ENCODE data around the gene TRIM15.

Gene TRIM15

DNA sequence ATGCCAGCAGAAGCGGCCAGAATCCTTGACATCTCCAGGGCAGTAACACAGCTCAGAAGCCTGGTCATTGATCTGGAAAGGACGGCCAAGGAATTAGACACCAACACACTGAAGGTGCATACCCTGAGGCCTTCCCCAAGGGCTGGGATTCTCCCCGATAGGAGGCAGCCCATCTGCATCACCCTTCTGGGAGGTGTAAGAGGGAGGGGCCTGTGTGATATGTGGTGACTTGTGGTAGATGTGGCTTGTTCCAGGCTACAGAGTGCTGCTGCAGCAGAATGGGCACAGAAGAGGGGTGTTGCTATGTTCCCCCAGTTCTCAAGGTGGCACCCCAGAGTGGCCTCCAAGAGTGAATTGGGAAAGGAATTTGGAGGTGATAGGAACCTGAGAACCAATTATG is 16.2 kb upstream of the TRIM15 start:
- DNase-seq: no peak

DNA sequence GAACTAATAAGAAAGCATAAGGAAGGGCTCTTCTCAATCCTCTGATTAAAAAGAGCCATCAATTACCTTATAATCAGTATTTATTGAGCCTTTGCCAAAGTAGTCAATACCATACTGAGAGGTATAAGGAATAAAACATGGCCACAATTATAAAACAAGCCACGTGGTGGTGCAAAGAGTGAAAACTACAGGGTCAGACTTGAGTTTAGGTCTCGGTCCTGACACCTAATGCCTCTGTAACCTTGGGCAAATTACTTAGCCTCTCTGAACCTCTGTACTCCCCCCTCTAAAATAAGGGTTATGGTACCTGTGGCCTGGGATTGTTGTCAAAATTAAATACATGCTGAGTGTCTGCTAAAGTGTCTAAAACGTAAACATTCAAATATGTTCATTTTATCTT is 14.1 kb upstream of the TRIM15 start:
- DNase-seq: no peak

DNA sequence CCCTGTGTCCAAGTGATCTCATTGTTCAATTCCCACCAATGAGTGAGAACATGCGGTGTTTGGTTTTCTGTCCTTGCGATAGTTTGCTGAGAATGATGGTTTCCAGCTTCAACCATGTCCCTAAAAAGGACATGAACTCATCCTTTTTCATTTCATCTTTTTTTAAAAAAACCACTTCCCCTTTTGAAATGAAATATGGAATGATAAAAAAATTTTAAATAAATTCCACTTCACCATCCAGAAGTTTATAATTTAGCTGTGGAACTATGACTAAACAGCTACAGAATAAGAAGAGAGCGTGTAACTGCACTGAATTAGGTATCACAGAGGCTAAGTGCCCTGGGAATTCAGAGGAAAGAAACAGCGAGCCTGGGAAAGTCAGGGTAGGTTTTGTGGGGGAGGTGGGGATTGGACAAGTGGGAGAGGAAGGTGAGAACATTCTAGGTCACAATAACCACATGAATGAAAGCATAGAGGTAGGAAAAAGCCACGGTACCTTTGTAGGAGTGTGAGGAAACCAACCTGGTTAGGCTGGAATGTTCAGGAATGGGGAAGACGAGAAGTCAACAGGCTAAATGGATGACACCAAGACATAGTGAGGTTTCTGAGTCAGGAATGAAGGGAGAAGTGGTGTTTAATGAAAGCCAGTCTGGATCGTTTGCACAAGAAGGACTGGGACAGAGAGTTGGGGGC is 13.3 kb upstream of the TRIM15 start:
- DNase-seq: no peak

DNA sequence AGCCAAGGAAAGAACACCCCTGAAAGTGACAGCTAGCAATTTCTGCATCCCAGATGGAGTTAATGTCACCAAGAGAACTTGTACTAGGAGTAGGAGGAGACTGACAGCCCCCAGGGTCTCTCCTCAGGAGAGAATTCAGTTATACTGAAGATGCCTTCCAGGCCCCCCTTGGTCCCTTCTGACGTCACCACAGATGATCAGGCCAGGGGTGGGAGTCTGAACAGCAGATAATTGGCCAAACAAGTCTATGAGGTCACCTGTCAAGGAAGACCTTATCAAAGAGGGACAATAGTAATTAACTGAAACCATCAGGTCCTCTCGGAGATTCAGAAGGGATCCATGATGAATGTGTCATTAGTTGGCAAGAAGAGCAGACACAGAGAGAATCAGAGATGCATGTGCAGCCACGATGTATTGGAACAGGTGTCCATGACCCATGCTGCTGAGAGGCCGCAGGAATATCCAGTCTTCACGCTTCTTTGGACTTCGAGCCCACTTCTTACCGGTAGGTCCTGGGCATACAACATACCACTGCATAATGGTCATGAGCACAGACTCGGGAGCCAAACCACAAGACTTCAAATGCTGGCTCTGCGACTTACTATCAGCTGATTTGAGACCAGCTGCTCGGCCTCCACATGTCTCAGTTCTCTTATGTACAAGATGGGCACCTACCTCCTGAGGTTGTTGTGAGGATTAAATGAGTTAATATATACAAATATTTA is 12.5 kb upstream of the TRIM15 start:
- no peak for DNase-seq

DNA sequence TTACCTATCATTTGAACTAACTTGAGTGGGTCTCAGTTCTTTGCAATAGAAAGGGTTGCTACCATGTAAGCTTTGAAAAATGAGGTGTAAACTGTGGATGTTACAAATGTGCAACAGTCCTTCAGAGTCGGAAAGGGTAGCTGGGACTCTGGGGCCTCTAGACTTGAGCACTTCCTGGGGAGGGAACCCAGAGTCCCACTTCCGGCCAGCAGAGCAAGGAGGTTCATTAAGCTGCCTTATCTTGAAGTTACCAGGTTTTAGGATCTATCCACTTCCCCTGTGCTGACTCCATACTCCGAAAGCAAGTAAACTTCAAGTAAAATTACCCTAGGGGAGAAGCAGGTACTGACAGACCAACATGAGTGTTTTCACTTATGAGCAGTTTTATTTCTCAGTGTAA is 11.8 kb upstream of the TRIM15 start:
- DNase-seq: no peak

DNA sequence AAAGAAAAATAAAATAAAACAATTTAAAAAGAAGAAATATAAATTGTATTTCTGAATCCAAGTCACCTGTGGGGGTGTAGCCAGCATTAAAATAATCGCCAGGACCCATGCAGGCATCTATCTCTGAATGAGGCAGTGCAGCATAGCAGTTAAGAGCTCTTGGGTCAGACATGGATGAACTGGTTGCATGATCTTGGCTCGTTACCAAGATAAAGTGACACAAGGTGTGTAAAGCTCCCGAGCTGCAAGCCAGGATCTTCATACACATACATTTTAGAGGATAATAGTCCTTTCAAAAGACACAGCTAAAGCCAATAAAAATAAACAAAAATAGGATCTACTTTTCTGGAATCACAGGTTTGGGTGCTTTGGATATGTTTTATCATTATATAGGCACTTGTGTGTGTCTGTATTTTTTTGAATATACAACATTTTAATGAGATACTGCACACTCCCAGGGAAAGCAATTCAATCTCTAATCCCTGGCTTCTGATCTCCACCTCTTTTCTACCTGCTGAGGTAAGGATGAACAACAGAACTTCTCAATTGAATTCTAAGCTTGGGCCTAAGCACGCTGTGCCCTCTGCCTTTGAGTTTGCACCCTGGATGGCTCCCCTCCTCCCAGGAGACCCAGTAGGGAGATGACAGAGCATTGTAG is 11.2 kb upstream of the TRIM15 start:
- no peak for DNase-seq

DNA sequence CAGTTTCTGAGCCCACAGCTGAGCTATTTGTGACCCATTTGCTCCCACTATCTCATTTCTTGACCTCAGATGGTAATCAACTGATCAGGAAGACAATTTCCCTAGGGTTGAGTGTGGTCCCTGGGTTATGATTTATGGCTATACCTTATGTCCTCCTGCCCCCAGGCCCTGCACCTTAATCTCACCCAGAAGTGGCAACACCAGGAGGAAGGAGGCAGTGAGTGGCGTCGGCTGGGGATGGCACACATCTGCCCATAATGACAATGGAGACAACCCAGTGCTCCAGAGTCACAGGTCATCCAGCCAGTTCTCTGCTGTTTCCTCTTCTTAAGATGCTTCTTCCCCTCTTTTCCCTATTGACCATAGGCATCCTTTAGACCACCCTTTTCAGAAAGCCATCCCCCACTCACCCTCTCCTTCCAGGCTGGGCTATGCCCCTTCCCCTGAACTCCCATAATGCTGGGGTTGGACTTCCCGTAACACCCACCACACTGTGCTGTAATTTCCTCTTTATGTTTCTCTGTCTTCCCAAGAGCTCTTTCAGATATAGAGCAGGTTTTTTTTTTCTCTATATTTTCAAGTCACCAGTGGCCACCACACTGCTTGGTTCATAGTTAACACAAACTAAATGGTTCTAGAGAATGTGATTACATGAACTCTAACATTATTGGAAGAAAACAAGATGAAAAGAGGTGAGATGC is 10.3 kb upstream of the TRIM15 start:
- DNase-seq: no peak

DNA sequence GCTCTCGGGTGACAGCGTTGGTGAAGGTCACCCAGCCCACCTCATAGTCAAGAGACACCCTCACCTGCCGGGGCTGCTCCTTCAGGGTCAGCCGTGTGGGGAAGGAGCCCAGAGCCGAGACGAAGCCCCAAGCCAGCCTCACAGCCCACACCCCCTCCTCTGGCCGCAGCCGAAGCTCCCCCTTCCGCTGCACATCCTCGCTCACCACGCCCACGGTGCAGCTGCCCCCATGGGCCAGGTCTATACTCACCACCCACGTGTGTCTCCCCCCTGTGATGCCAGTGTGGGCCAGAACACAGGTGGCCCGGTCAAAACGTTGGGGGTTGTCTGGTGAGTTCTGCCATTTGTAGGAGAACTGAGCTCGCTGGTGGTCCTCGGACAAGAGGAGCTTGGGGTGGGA is 9.3 kb upstream of the TRIM15 start:
- DNase-seq: no peak

DNA sequence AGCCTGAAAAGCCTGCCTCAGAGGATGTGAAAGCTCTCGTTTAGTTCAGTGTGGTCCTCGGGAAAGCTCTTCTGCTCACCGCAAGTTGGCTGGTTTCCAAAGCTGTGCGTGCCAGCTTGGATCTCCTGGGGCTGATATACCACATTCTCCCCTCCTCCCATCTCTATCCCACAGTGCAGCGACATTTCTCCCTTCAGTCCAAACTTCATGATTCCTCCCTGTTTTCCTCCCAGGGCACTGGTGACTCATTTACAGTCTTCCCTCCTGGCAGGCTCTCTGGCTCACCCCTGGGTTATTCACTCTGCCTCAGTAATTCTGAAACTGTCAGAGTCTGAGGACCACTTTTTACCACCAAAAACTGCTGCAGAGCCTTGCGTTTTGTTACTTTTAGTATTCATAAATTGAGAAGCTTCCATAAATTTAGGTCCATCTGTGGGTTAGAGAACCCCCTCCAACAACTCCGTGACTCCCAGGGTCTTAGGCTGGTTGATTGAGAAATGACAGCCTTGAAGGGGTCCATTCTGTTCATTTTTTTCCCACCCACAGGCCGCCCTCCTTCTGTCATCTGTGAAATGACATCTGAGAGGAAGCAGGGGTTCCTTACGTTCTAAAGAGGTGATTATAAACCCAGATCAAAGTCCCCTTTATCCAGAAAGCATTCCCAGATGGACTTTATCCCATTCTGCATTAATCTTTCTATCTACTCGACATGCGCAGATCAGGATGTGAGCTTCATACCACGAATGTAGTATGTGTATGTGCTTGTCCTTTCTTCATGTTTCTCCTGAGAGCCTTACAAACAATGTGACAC is 8.4 kb upstream of the TRIM15 start:
- DNase-seq: no peak

DNA sequence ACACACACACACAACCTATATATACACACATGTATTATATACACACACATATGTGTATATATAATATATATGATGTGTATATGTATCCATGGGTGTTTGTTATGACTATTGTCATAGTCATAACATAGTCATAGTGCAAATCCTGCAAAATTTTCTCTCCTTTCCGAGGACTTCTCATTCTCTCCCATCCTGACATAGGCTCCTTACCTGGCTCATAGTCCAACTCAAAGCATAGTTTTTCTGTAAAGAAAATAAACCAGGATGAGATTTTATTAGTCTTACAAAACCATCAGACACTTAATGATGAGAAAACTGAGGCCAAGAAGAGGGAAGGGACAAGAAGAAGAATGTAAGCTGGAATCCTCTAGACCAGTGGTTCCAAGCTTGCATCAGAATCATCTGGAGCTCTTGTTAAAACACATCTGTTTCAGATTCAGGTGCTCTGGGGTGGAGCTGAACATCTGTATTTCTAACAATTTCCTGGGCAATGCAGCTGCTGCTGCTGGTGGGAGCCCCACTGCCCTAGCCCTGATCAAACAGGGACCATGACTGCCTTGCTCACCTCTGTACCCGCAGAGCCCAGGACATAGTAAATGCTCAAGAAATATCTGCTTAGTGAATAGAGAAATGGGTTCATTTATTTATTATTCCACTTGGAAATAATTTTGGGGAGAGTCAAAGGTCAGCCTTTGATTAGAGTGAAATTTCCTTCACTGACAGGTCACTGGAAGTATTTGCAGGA is 7.7 kb upstream of the TRIM15 start:
- DNase-seq: no peak

DNA sequence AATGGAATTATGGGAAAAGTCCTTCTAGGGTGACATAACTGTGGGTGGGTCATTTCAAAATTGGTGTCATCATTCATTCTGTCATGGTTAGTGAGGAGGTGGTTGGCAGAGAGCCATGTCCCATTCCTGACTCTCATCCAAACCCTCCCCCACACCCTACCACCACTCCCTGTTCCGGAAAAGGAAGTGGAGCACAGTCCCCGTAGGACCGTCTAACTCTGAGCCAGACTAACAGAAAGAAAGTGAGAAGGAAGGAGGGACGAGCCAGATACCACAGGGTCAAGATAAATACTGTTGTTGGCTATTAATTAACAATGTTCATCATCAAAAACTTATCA is 7.1 kb upstream of the TRIM15 start:
- no peak for DNase-seq

DNA sequence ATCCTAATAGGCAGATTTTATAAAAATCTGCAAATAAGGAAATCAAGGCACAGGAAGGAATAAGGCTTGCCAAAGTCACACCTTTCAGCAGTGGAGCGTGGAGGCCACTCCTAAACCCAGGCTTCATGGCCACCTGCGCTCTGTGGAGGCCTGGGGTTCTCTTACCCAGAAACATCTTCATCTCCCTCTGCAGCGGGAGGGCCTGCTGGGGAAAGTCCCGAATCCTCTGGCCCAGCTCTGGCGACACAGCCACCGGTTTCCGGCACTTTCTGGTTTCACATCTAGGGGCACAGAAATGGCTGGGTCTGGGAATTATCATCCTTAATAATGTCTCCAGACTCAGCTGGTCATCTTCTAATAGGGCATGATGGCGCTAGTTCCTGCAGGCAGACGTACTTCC is 6.6 kb upstream of the TRIM15 start:
- no peak for DNase-seq

DNA sequence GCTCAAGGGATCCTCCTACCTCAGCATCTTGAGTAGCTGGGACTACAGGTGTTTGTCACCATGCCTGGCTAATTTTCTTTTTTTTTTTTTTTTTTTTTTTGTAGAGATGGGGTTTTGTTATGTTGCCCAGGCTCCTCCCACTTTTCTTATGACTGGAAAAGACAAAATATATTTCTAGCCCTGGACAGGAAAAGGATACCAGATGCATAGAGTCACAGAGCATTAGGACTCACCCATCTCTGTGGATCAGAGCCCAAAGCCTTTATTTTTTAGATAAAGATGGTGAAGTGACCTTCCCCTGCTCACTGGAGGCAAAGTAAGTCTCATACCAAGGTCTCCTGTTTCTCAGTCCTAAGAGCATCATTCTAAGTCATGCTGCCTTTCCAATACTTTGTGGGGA is 5.8 kb upstream of the TRIM15 start:
- no peak for DNase-seq

DNA sequence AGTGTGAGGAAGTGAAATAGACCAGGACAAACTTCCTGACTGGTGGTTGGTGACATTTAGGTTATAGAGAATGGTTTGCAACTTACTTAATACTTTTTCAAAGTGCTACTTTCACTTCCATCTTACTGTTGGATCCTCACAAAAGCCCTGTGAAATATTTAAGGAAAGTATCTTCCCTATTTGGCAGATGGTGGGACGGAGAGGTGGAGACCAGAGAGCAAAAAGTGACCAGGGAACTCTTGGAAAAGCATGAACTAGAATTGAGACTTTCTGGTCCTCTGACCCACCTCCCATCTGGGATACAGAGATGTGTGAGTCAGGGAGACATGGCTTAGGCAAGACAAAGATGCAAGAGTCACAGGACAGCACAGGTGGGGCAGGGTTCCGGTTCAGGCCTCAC is 5.3 kb upstream of the TRIM15 start:
- DNase-seq: no peak

DNA sequence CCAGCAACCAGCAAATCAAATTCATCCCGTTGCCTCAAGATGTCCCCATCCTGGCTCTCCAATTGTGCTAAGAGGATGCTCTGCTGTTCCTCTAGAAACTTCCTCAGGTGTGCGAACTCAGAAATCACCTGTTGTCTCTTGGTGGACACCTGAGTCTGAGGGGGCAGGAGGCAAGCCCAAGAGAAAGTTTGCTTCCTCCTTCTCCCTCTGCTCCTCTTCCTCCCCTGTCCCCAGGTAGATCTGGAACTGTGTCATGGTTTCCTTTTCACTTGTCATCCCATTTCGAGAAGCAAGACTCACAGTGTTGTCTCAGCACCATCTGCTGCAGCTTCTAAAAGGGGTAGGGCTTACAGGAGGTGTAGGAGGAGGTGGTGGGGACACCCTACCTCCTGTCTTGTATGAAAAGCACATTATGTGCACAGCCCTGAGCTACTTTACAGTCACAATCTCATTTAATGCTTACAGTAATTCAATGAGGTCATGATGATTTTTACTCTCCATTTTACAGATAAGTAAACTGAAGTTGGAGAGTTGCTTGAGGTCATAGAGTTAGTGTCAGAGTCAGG is 4.8 kb upstream of the TRIM15 start:
- DNase-seq: no peak

DNA sequence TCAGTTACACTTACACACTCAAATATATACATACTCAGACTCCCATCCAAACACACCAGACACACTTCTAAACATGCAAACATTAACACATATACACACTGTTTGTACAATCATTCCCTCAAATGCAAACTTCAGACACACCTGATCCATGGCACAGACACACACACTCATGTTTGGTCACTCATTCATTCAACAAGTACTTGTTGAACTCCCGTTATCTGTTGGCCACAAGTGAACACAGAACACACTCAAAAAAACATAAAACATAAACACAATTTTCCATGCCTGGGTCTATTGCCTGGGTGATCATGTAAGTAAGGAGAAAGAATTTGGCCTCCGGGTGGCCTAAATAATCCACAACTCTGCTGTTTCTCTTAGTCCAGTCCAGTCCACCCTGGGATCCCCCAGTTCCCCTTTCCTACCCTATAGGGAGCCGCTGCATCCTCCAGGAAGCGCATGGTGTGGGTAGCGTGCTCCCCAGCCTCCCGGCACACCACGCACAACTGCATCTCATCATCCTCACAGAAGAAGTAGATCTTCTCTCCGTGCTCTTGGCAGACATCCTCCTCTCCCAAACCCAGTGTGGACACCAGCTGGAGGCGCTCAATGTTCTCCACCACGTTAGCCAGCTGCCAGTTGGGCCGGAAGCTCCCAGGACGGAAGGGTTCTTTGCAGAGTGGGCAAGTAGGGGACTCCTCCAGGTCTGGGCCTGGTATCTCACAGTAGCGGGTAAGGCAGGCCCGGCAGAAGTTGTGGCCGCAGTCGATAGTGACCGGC is 3.1 kb upstream of the TRIM15 start:
- no peak for DNase-seq

DNA sequence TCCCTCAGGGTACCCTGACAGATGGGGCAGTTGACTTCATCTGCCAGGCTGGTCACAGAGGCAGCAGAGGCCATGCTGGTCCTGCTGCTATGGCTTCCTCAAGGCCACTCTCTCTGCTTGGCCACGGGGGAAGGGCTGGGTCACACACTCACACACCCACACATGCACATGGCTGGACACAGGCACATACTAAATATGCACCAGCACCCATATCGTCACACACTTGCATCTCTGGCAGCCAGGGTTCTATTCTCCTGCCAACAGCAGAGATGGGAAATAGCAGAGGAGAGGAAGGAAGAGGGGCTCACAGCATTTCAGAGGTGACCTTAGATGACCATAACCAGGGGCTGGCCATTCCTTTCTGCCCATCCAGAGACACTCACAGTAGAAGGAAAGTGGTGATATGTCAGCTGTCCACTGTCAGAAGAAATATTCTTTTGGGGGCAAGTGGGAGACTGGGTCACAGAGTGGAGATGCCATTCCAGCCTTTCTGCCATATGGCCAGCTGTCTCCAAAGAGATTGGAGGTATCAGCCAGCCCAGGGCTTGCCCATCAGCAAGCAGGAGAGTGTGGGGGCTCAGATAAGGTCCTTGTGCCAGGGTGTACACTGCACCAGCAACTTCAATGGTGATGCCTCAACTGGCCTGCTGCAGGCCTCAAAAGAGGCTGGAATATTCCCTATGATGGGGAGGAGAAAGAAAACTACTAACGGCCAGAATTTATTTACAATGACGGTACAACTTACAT is 2.4 kb upstream of the TRIM15 start, which contains the start of gene TRIM10:
Gene TRIM10 (minus strand): TSS at position 427 of the 747 bp plus-strand sequence. CDS start 353 bp downstream, at position 74.
- no peak for DNase-seq

DNA sequence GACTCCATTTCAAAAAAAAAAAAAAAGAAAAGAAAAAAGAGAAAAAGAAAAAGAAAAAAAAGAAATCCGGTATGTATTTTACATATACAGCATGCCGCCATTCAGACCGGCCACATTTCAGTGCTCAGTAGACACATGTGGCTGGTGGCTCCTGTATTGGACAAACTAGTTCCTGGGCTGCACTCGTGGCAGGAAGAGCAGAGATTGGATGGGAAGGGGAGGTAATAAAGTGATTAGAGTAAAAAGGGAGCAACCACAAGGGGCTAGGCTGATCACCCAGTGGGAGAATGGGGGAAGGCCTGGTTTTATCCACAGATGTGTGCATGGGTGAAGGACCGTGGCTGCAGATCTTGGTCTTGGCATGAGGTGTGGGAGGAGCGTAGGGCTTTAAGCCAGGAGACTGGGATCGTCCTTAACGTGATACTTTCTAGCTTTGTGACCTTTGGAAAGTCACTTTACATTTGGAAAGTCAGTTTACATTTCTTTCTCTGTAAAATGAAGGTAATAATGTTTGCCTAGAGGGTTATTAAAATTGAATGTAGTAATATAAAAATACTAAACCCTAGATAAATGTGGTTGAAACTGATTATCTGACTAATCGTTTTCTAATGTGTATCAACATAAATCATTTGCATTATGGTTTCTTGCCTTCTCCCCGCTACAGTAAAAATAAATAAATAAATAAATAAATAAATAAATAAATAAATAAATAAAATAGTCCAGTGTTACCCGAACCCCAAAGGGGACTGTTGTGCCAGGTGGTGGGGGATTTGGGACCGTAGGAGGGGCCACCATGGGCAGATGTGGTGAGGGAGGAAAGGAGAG is 869 bp upstream of the TRIM15 start:
- no peak for DNase-seq
